Testis (tissue), 2 donors: ENCODE data around the gene MAP2K4.

Source experiments
- POLR2A ChIP-seq: fragments of 450-650 bp; IDR thresholded peaks from one replicate; pipeline ENCODE4 v1.6.1; 2017; ENCODE audit warnings: antibody characterized with exemption, mild to moderate bottlenecking, moderate library complexity
- TF ChIP-seq, protein P1 (sequence below), 3 experiments: fragments of 450-650 bp in 2 of 3; fragments of 200-600 bp in 1 of 3; sonication (generic) in 1 of 3; IDR thresholded peaks; one replicate each; pipeline ENCODE4 v1.5.1; 2016 to 2019; ENCODE audit warnings: antibody characterized with exemption in 3 of 3, mild to moderate bottlenecking in 2 of 3, moderate library complexity in 1 of 3

DNA sequence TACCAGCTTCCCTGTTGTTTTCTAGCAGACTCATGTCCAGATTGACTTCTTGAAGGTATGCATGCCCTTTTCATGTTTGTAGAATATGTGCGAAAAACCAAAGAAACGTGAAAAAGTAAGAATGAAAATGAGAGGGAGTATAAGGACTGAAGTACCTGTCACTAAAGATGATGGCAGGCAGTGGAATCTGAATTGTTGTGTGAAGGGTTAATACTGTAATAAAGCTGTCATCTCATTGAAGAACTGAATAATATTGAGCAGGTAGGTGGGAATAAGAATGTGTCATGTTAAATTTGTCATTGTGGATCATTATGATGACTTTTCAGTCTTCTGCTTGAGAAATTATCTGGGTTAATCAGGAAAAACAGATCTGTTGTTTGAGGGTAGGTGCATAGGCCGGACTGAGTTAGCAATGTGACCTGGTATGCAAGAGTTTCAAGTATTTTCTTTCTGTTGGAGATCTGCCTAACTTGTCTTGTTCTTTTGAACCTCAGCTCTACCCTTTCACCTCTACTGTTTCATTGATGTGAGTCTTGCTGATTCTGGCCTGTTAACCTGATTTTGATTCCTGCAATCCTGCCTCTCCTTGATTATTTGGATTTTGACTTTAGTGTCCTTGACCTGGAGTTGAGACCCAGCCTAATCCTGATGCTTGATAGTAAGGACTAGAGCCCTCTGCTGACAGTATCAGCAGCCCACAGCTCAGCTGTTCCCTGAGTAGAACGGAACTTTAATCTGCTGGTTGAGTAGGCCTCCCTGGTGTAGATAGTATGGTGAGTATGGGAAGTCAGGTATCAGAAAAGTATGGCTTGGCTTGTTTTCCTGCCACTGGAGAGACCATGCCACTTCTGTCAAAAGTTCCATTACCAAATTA lies 64.6 kb downstream of the MAP2K4 start:
- TF ChIP-seq, protein P1, sequence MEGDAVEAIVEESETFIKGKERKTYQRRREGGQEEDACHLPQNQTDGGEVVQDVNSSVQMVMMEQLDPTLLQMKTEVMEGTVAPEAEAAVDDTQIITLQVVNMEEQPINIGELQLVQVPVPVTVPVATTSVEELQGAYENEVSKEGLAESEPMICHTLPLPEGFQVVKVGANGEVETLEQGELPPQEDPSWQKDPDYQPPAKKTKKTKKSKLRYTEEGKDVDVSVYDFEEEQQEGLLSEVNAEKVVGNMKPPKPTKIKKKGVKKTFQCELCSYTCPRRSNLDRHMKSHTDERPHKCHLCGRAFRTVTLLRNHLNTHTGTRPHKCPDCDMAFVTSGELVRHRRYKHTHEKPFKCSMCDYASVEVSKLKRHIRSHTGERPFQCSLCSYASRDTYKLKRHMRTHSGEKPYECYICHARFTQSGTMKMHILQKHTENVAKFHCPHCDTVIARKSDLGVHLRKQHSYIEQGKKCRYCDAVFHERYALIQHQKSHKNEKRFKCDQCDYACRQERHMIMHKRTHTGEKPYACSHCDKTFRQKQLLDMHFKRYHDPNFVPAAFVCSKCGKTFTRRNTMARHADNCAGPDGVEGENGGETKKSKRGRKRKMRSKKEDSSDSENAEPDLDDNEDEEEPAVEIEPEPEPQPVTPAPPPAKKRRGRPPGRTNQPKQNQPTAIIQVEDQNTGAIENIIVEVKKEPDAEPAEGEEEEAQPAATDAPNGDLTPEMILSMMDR (IDR thresholded peaks at IDR 0.05): no peak
- TF ChIP-seq POLR2A: no peak
